Upper lobe of right lung (tissue), 1 donor: ENCODE data around the gene KLF13. TPM values are rescaled to one million over a fixed set of nuclear protein-coding genes. Genes with fewer than 3 reads are reported as not detected.
A peak's percentile ranks its signal among the peaks of the same experiment; 100 is the strongest.

Experiments
- ATAC-seq: fragments of 200-7000 bp; cut with Tn5 transposase; one replicate; pipeline ENCODE4 v1.9.1; 2020; ENCODE audit warnings: mild to moderate bottlenecking, moderate library complexity
- DNase-seq: peaks from one replicate; pipeline ENCODE4 v3.0.0-alpha.2; 2020
- H3K27ac ChIP-seq: fragments of 200-600 bp; one replicate; pipeline ENCODE4 v1.8.0; 2022
- H3K27me3 ChIP-seq: fragments of 200-600 bp; one replicate; pipeline ENCODE4 v1.8.0; 2022; ENCODE audit warnings: mild to moderate bottlenecking
- H3K36me3 ChIP-seq: fragments of 200-600 bp; one replicate; pipeline ENCODE4 v1.8.0; 2022
- H3K4me1 ChIP-seq: fragments of 200-600 bp; one replicate; pipeline ENCODE4 v1.8.0; 2022
- H3K4me3 ChIP-seq: fragments of 200-600 bp; one replicate; pipeline ENCODE4 v1.8.0; 2022; ENCODE audit warnings: mild to moderate bottlenecking
- H3K9me3 ChIP-seq: fragments of 200-600 bp; one replicate; pipeline ENCODE4 v1.8.0; 2022
- intact Hi-C: fragments of 100-400 bp; cut with DNase I; formaldehyde crosslinking; loops from one replicate; pipeline ENCODE4 v1.11.0; 2022
- total RNA-seq: library from RNA; stranded (reverse); fragmentation: NEBNext Ultra II Directional; extraction: Animal tissue kit (Norgen Biotek cat#: 25700); gene quantifications from one replicate; pipeline ENCODE4 v1.2.1, GENCODE V29; 2021
- TF ChIP-seq, protein P1 (sequence below): fragments of 200-600 bp; IDR thresholded peaks from one replicate; pipeline ENCODE4 v1.8.0; 2022; ENCODE audit warnings: antibody characterized with exemption
- donor health status: DM: no; HTN: yes; CAD: no; lungs with severe emphysema.

The KLF13 gene
- total RNA-seq, 1 donor from 2014 or later, result 176 TPM

DNA sequence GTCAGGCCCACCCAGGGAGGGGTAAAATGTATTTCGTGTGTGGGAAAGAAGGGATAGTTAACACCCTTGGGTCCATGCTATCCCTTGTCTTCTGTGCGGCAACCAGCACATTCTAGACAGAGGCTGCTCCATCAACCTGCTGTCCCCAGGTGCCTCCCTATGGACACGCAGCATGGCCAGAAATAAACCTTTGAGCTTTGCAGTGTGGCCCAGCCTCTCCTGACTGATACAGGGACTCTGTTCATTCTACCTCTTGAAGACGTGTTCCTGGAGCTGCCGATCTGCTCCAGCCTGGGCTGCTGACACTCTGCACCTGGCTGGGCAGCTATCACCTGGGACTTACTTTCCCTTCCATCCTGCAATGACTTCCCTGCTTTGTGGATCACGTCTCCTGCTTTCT lies 4.1 kb upstream of the KLF13 start:
- TF ChIP-seq, protein P1, sequence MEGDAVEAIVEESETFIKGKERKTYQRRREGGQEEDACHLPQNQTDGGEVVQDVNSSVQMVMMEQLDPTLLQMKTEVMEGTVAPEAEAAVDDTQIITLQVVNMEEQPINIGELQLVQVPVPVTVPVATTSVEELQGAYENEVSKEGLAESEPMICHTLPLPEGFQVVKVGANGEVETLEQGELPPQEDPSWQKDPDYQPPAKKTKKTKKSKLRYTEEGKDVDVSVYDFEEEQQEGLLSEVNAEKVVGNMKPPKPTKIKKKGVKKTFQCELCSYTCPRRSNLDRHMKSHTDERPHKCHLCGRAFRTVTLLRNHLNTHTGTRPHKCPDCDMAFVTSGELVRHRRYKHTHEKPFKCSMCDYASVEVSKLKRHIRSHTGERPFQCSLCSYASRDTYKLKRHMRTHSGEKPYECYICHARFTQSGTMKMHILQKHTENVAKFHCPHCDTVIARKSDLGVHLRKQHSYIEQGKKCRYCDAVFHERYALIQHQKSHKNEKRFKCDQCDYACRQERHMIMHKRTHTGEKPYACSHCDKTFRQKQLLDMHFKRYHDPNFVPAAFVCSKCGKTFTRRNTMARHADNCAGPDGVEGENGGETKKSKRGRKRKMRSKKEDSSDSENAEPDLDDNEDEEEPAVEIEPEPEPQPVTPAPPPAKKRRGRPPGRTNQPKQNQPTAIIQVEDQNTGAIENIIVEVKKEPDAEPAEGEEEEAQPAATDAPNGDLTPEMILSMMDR, result no peak
- Histone ChIP-seq H3K36me3 (no peaks in the 10 kb centered on the region), H3K27me3 (no peaks in the 10 kb centered on the region), H3K27ac (no peak overlapping the region), H3K4me3 (no peak overlapping the region), H3K4me1 (peaks cover 10% of the 10 kb centered on the region), H3K9me3 (no peaks in the 10 kb centered on the region)
- ATAC-seq (no peak), DNase-seq (no peak)
- intact Hi-C loops, result loop anchor here (10.0 kb wide), 1 partner anchor 108 kb away; no protein-coding TSS in a partner anchor

GRCh38 chr15:31323627-31324026 lies 3.0 kb upstream of the KLF13 start:
- H3K36me3 ChIP-seq, result no peaks in the 10 kb centered on the region
- peaks cover 10% of the 10 kb centered on the region for H3K4me1 ChIP-seq
- TF ChIP-seq, protein P1, result no peak
- DNase-seq (no peak), ATAC-seq (no peak)
- no peaks in the 10 kb centered on the region for H3K9me3 ChIP-seq
- intact Hi-C loops, result loop anchor here (10.0 kb wide), 1 partner anchor 109 kb away; no protein-coding TSS in a partner anchor
- no peaks in the 10 kb centered on the region for H3K27me3 ChIP-seq
- H3K27ac ChIP-seq, result no peak overlapping the region
- no peak overlapping the region for H3K4me3 ChIP-seq

GRCh38 chr15:31324186-31324585 lies 2.4 kb upstream of the KLF13 start:
- Histone ChIP-seq H3K4me3 (no peak overlapping the region), H3K27ac (peak overlapping the region; percentile 100), H3K27me3 (no peaks in the 10 kb centered on the region), H3K4me1 (peaks cover 10% of the 10 kb centered on the region), H3K36me3 (no peaks in the 10 kb centered on the region), H3K9me3 (no peaks in the 10 kb centered on the region)
- DNase-seq, result no peak
- ATAC-seq, result no peak
- TF ChIP-seq, protein P1, result no peak
- intact Hi-C loops, result loop anchor here (10.0 kb wide), 1 partner anchor 109 kb away; no protein-coding TSS in a partner anchor

GRCh38 chr15:31324806-31325594 lies 1.6 kb upstream of the KLF13 start:
- H3K27ac ChIP-seq, result peak overlapping the region; percentile 100
- H3K36me3 ChIP-seq, result no peaks in the 10 kb centered on the region
- no peaks in the 10 kb centered on the region for H3K9me3 ChIP-seq
- H3K27me3 ChIP-seq, result no peaks in the 10 kb centered on the region
- TF ChIP-seq, protein P1, result no peak
- intact Hi-C loops, result loop anchor here (10.0 kb wide), 1 partner anchor 110 kb away; no protein-coding TSS in a partner anchor
- H3K4me1 ChIP-seq, result peaks cover 13% of the 10 kb centered on the region
- peak overlapping the region; percentile 88 for H3K4me3 ChIP-seq
- ATAC-seq (no peak), DNase-seq (peak; percentile 60)

- Histone ChIP-seq H3K27ac (peak overlapping the region; percentile 100), H3K4me3 (peak overlapping the region; percentile 88), H3K9me3 (no peaks in the 10 kb centered on the region), H3K36me3 (no peaks in the 10 kb centered on the region), H3K4me1 (peaks cover 20% of the 10 kb centered on the region), H3K27me3 (no peaks in the 10 kb centered on the region)
- TF ChIP-seq, protein P1, result no peak
- DNase-seq (peak; percentile 91), ATAC-seq (peak; percentile 6)
- intact Hi-C loops, result loop anchor here (10.0 kb wide), 1 partner anchor 111 kb away; no protein-coding TSS in a partner anchor
Observed at GRCh38 chr15:31325595-31326155, 960 bp upstream of the KLF13 start.
